ENCODE measurements around the gene TBC1D20. TPM values are rescaled to one million over a fixed set of nuclear protein-coding genes. Genes with fewer than 3 reads are reported as not detected.

Gene TBC1D20
- total and polyA plus RNA-seq, 2 experiments from 2014 or later = 4.8 to 15.0 TPM

- TF ChIP-seq ZNF114 (CRISPR knock-in tag; IDR thresholded peaks at IDR 0.05) = no peak
- no peak for TF ChIP-seq POLR2AphosphoS5 (IDR thresholded peaks at IDR 0.05; ENCODE audit: low read depth)
- no peak for TF ChIP-seq NANOG (IDR thresholded peaks at IDR 0.05; ENCODE audit: borderline replicate concordance)
- no peak for TF ChIP-seq ZNF462 (CRISPR knock-in tag; IDR thresholded peaks at IDR 0.05)
- no peak for TF ChIP-seq EZH2phosphoT487 (IDR thresholded peaks at IDR 0.05; ENCODE audit: unreplicated experiment)
- TF ChIP-seq CTCF (conservative IDR thresholded peaks at IDR 0.05; ENCODE audit: low read depth in 2 of 2) = no peak
- TF ChIP-seq ETS1 (IDR thresholded peaks at IDR 0.05) = no peak
- no peak for TF ChIP-seq CREB1 (CRISPR knock-in tag; IDR thresholded peaks at IDR 0.05; ENCODE audit: low read depth)
- TF ChIP-seq EZH2 (IDR thresholded peaks at IDR 0.05; ENCODE audit: low read depth, unreplicated experiment) = no peak
- no peak for TF ChIP-seq JUNB (IDR thresholded peaks at IDR 0.05; ENCODE audit: unreplicated experiment)
- no peak for TF ChIP-seq ZNF331 (CRISPR knock-in tag; IDR thresholded peaks at IDR 0.05; ENCODE audit: low read depth)
- TF ChIP-seq REST (IDR thresholded peaks at IDR 0.05; ENCODE audit: unreplicated experiment) = no peak
- TF ChIP-seq STAT1 (IDR thresholded peaks at IDR 0.05; ENCODE audit: unreplicated experiment) = no peak
- no peaks in the 10 kb centered on the region for H3K9me2 ChIP-seq (ENCODE audit: insufficient read depth)
- H3K27me3 ChIP-seq (ENCODE audit: insufficient read depth) = no peaks in the 10 kb centered on the region
- no peaks in the 10 kb centered on the region for H3K79me2 ChIP-seq (replicated peaks; ENCODE audit: insufficient read depth)
- DNase-seq (ENCODE audit: low spot score) (no peak), ATAC-seq (no peak)
- H3K27ac ChIP-seq (ENCODE audit: low read depth) = no peak overlapping the region
- H3K36me3 Mint-ChIP-seq (ENCODE audit: low read depth) = peaks cover 6% of the 10 kb centered on the region; the same call in 1 of the 3 replicates
- H2AFZ ChIP-seq = no peak overlapping the region
- no peaks in the 10 kb centered on the region for H4K20me1 ChIP-seq (replicated peaks; ENCODE audit: insufficient read depth)
- H3K27ac Mint-ChIP-seq = no peak overlapping the region
- H3K4me3 Mint-ChIP-seq = no peak overlapping the region
- peaks cover 12% of the 10 kb centered on the region for H3K4me1 ChIP-seq (ENCODE audit: insufficient read depth)
- no peaks in the 10 kb centered on the region for H3K36me3 ChIP-seq (ENCODE audit: insufficient read depth)
- peaks cover 5% of the 10 kb centered on the region; the same call in 1 of the 2 replicates for H3F3A ChIP-seq (replicated peaks; ENCODE audit: low read depth)
- H3K27me3 Mint-ChIP-seq (ENCODE audit: insufficient read depth, low read depth, poor library complexity) = peaks cover 10% of the 10 kb centered on the region
- no peak overlapping the region for H3K4me3 ChIP-seq
- peaks cover 26% of the 10 kb centered on the region for H3K4me1 Mint-ChIP-seq
- no peak overlapping the region for H3K4me2 ChIP-seq
- H3K9me3 Mint-ChIP-seq = peaks cover 5% of the 10 kb centered on the region
Measured at GRCh38 chr20:402898-403581, 59.3 kb downstream of the TBC1D20 start.

Measured in GM23338 (cell line).